Spleen (tissue), 7 donors: ENCODE results near the gene CLBA1.

ENCODE experiments used
- POLR2A ChIP-seq, 3 donors: fragments of 450-650 bp; IDR thresholded peaks; one replicate each; pipeline ENCODE4 v1.5.1; 2017; ENCODE audit warnings: antibody characterized with exemption in 3 of 3, mild to moderate bottlenecking in 1 of 3
- TF ChIP-seq, protein P1 (sequence below), 11 experiments: fragments of 200-600 bp in 7 of 11; fragments of 450-650 bp in 4 of 11; sonication (generic) in 4 of 11; IDR thresholded peaks in 8 of 11; conservative IDR thresholded peaks in 3 of 11; 1 replicate in 7 of 11; 2 replicates in 4 of 11; pipeline versions ENCODE4 v1.4.0 to v1.8.0; 2016 to 2021; ENCODE audit warnings: antibody characterized with exemption in 11 of 11, inconsistent platforms in 4 of 11, mild to moderate bottlenecking in 1 of 11
- donor health status: DM: no; HTN: no; CAD: no; lungs with moderate emphysema.
- donor health status: DM: no; HTN: no; CAD: no.
- donor health status: DM: no; HTN: no; CAD: no.

- TF ChIP-seq, protein P1, sequence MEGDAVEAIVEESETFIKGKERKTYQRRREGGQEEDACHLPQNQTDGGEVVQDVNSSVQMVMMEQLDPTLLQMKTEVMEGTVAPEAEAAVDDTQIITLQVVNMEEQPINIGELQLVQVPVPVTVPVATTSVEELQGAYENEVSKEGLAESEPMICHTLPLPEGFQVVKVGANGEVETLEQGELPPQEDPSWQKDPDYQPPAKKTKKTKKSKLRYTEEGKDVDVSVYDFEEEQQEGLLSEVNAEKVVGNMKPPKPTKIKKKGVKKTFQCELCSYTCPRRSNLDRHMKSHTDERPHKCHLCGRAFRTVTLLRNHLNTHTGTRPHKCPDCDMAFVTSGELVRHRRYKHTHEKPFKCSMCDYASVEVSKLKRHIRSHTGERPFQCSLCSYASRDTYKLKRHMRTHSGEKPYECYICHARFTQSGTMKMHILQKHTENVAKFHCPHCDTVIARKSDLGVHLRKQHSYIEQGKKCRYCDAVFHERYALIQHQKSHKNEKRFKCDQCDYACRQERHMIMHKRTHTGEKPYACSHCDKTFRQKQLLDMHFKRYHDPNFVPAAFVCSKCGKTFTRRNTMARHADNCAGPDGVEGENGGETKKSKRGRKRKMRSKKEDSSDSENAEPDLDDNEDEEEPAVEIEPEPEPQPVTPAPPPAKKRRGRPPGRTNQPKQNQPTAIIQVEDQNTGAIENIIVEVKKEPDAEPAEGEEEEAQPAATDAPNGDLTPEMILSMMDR (IDR thresholded peaks at IDR 0.05 in 8 of 11, conservative IDR thresholded peaks at IDR 0.05 in 3 of 11) = no peak
- no peak for TF ChIP-seq POLR2A (IDR thresholded peaks at IDR 0.05)
These were observed 43.0 kb upstream of the CLBA1 start for GRCh38 chr14:104942586-104942985.
